WTC11 (cell line): ENCODE results near the gene S100A13. TPM values are rescaled to one million over a fixed set of nuclear protein-coding genes. Genes with fewer than 3 reads are reported as not detected.
A peak's percentile ranks its signal among the peaks of the same experiment; 100 is the strongest.

Experiments used
- ATAC-seq: fragments of 200-7000 bp; cut with Tn5 transposase; 2 replicates; pipeline ENCODE4 v1.10.0; 2021; ENCODE audit warnings: mild to moderate bottlenecking, moderate library complexity
- CTCF ChIA-PET: fragments of 300-600 bp; sonication (Branson Sonifier 250); formaldehyde crosslinking; loops from one replicate; lab custom pipeline; 2021; ENCODE audit warnings: antibody characterized with exemption; lab: Charles Lee
- POLR2A ChIA-PET: fragments of 350-600 bp; sonication (Branson Sonifier 250); formaldehyde crosslinking; loops from one replicate; lab custom pipeline; 2021; ENCODE audit warnings: antibody characterized with exemption; lab: Charles Lee
- DNase-seq: peaks from one replicate; pipeline ENCODE4 v3.0.0; 2021; ENCODE audit warnings: low spot score
- H3K27ac Mint-ChIP-seq: 2 replicates; pipeline ENCODE4 v1.8.0; 2021; ENCODE audit warnings: mixed read lengths
- H3K27me3 Mint-ChIP-seq: 2 replicates; pipeline ENCODE4 v1.8.0; 2021; ENCODE audit warnings: low read depth, mild to moderate bottlenecking, moderate library complexity, mixed read lengths
- H3K36me3 Mint-ChIP-seq: 2 replicates; pipeline ENCODE4 v1.8.0; 2021; ENCODE audit warnings: mixed read lengths
- H3K4me1 Mint-ChIP-seq: 2 replicates; pipeline ENCODE4 v1.8.0; 2022; ENCODE audit warnings: mixed read lengths
- H3K4me3 Mint-ChIP-seq: 2 replicates; pipeline ENCODE4 v1.8.0; 2021; ENCODE audit warnings: mild to moderate bottlenecking, moderate library complexity, mixed read lengths
- H3K9me3 Mint-ChIP-seq: 2 replicates; pipeline ENCODE4 v1.8.0; 2021; ENCODE audit warnings: mixed read lengths
- ARID4B ChIP-seq: sonication (generic); formaldehyde crosslinking; IDR thresholded peaks from 2 replicates; pipeline ENCODE4 v1.8.0; 2023; ENCODE audit warnings: missing genetic modification reagents, mild to moderate bottlenecking, borderline replicate concordance
- CBFB ChIP-seq: sonication (generic); formaldehyde crosslinking; IDR thresholded peaks from 2 replicates; pipeline ENCODE4 v1.8.1; 2022; ENCODE audit warnings: mild to moderate bottlenecking, low read depth, missing genetic modification reagents
- EMX1 ChIP-seq: fragments of 250-450 bp; sonication (Bioruptor Pico); IDR thresholded peaks from 2 replicates; pipeline ENCODE4 v1.8.0; 2021; ENCODE audit warnings: mild to moderate bottlenecking
- ETV6 ChIP-seq: sonication (generic); formaldehyde crosslinking; IDR thresholded peaks from 2 replicates; pipeline ENCODE4 v1.8.1; 2022; ENCODE audit warnings: mild to moderate bottlenecking, missing genetic modification reagents
- FOXP4 ChIP-seq: sonication (generic); formaldehyde crosslinking; IDR thresholded peaks from 2 replicates; pipeline ENCODE4 v1.8.0; 2022; ENCODE audit warnings: mild to moderate bottlenecking, missing genetic modification reagents
- HMGA2 ChIP-seq: fragments of 250-450 bp; sonication (Bioruptor Pico); IDR thresholded peaks from 2 replicates; pipeline ENCODE4 v1.4.0; 2021; ENCODE audit warnings: mild to moderate bottlenecking, moderate library complexity
- IRF1 ChIP-seq: sonication (generic); formaldehyde crosslinking; IDR thresholded peaks from 2 replicates; pipeline ENCODE4 v1.8.0; 2023; ENCODE audit warnings: missing genetic modification reagents
- MLX ChIP-seq: sonication (generic); formaldehyde crosslinking; IDR thresholded peaks from 2 replicates; pipeline ENCODE4 v1.8.1; 2023; ENCODE audit warnings: mild to moderate bottlenecking, missing genetic modification reagents, moderate library complexity
- MYBL2 ChIP-seq: sonication (generic); formaldehyde crosslinking; IDR thresholded peaks from 2 replicates; pipeline ENCODE4 v1.8.1; 2023; ENCODE audit warnings: mild to moderate bottlenecking, moderate library complexity, missing genetic modification reagents
- PRDM15 ChIP-seq: sonication (generic); formaldehyde crosslinking; IDR thresholded peaks from 2 replicates; pipeline ENCODE4 v1.8.0; 2022; ENCODE audit warnings: missing genetic modification reagents
- PREB ChIP-seq: sonication (generic); formaldehyde crosslinking; IDR thresholded peaks from 2 replicates; pipeline ENCODE4 v1.8.1; 2022; ENCODE audit warnings: mild to moderate bottlenecking, missing genetic modification reagents, moderate library complexity, borderline replicate concordance
- TEAD1 ChIP-seq: sonication (generic); formaldehyde crosslinking; IDR thresholded peaks from 2 replicates; pipeline ENCODE4 v1.8.0; 2022; ENCODE audit warnings: mild to moderate bottlenecking, missing genetic modification reagents
- ZNF121 ChIP-seq: sonication (generic); formaldehyde crosslinking; IDR thresholded peaks from 2 replicates; pipeline ENCODE4 v1.8.0; 2023; ENCODE audit warnings: missing genetic modification reagents
- ZNF138 ChIP-seq: sonication (generic); formaldehyde crosslinking; conservative IDR thresholded peaks from 2 replicates; pipeline ENCODE4 v1.8.1; 2022; ENCODE audit warnings: mild to moderate bottlenecking, moderate library complexity, missing genetic modification reagents
- ZNF232 ChIP-seq: sonication (generic); formaldehyde crosslinking; IDR thresholded peaks from 2 replicates; pipeline ENCODE4 v1.8.0; 2022; ENCODE audit warnings: mild to moderate bottlenecking, missing genetic modification reagents
- ZNF416 ChIP-seq: fragments of 250-450 bp; sonication (Bioruptor Pico); IDR thresholded peaks from 2 replicates; pipeline ENCODE4 v1.9.0; 2021; ENCODE audit warnings: mild to moderate bottlenecking, inconsistent platforms
- ZNF423 ChIP-seq: fragments of 250-450 bp; sonication (Bioruptor Pico); IDR thresholded peaks from 2 replicates; pipeline ENCODE4 v2.1.2; 2022; ENCODE audit warnings: mild to moderate bottlenecking, moderate library complexity
- total RNA-seq: library from RNA; stranded (reverse); gene quantifications from 3 replicates; pipeline ENCODE4 v1.2.3, GENCODE V29; 2021

S100A13 gene
- total RNA-seq, 1 experiment from 2014 or later: 68.4 TPM

- ATAC-seq (peak; percentile 99), DNase-seq (peak; percentile 50)
- Mint-ChIP-seq H3K36me3 (no peaks in the 10 kb centered on the region; the same call in 1 of the 2 replicates), H3K27me3 (no peaks in the 10 kb centered on the region), H3K4me1 (peaks cover 28% of the 10 kb centered on the region), H3K27ac (peak overlapping the region; percentile 93), H3K9me3 (no peaks in the 10 kb centered on the region), H3K4me3 (0 out of 2 replicates have a peak overlapping the region, but pooled peaks have one; percentile 2)
- ChIA-PET POLR2A (interaction anchor here (0.6 to 2.2 kb wide), 6 partner anchors 14 to 735 kb away, joined by 3 to 8 read pairs (median 5); partner anchors contain the start of genes S100A13 and S100A16), CTCF (interaction anchor here (0.5 to 2.7 kb wide), 11 partner anchors 9 to 158 kb away, joined by 3 to 39 read pairs (median 5); partner anchors contain the start of genes INTS3, S100A13, S100A14 and S100A16)
- TF ChIP-seq FOXP4 (CRISPR knock-in tag) (peak; percentile 57; the same call in 1 of the 2 replicates), ZNF232 (CRISPR knock-in tag) (0 out of 2 replicates have a peak, but pooled peaks have one; percentile 36), IRF1 (no peak), ETV6 (CRISPR knock-in tag) (peak; percentile 48; the same call in 1 of the 2 replicates), EMX1 (no peak), TEAD1 (CRISPR knock-in tag) (no peak), ZNF423 (CRISPR knock-in tag) (peak; percentile 59; the same call in 1 of the 2 replicates), ZNF416 (CRISPR knock-in tag) (0 out of 2 replicates have a peak, but pooled peaks have one; percentile 29), ZNF121 (CRISPR knock-in tag) (peak; percentile 97)
These were observed 28.8 kb downstream of the S100A13 start for GRCh38 chr1:153598309-153599172.

GRCh38 chr1:153597206-153597605 lies 30.1 kb downstream of the S100A13 start:
- Mint-ChIP-seq H3K4me3 (no peak overlapping the region), H3K36me3 (no peaks in the 10 kb centered on the region; the same call in 1 of the 2 replicates), H3K27me3 (no peaks in the 10 kb centered on the region), H3K4me1 (peaks cover 33% of the 10 kb centered on the region), H3K27ac (no peak overlapping the region), H3K9me3 (no peaks in the 10 kb centered on the region)
- ChIA-PET CTCF (interaction anchor here (2.2 to 2.7 kb wide), 2 partner anchors 25 to 30 kb away, joined by 9 to 39 read pairs; partner anchors contain the start of gene S100A13), POLR2A (no interaction called here)
- DNase-seq: no peak
- ATAC-seq: no peak
- no peak for TF ChIP-seq HMGA2
- no peak for TF ChIP-seq TEAD1 (CRISPR knock-in tag)

- H3K27ac Mint-ChIP-seq: no peak overlapping the region
- H3K9me3 Mint-ChIP-seq: no peaks in the 10 kb centered on the region
- peaks cover 11% of the 10 kb centered on the region for H3K4me1 Mint-ChIP-seq
- DNase-seq (no peak), ATAC-seq (no peak)
- ChIA-PET POLR2A (no interaction called here), CTCF (interaction anchor here (1.1 to 1.5 kb wide), 4 partner anchors 20 to 34 kb away, joined by 3 to 5 read pairs (median 4); partner anchors contain the start of genes S100A13 and S100A16)
- no peaks in the 10 kb centered on the region for H3K27me3 Mint-ChIP-seq
- H3K36me3 Mint-ChIP-seq: no peaks in the 10 kb centered on the region
- no peak overlapping the region for H3K4me3 Mint-ChIP-seq
- no peak for TF ChIP-seq CBFB (CRISPR knock-in tag)
- no peak for TF ChIP-seq ZNF416 (CRISPR knock-in tag)
- TF ChIP-seq PRDM15 (CRISPR knock-in tag): no peak
- TF ChIP-seq ZNF138: no peak
- no peak for TF ChIP-seq MLX (CRISPR knock-in tag)
- no peak for TF ChIP-seq MYBL2
- TF ChIP-seq ARID4B (CRISPR knock-in tag): no peak
- no peak for TF ChIP-seq PREB (CRISPR knock-in tag)
These were observed 34.6 kb downstream of the S100A13 start for GRCh38 chr1:153592748-153593147.
